CD4-positive, alpha-beta T cell (primary cell): ENCODE data around the gene TBCA. TPM values are rescaled to one million over a fixed set of nuclear protein-coding genes. Genes with fewer than 3 reads are reported as not detected.
"Not testable (repeated sequence)": the region's sequence is repeated elsewhere in the genome, so short reads cannot be mapped to it uniquely, and the experiment has no call there.

Source experiments
- ATAC-seq: fragments of 200-7000 bp; cut with Tn5 transposase; one replicate; pipeline ENCODE4 v1.10.0; 2022; ENCODE audit warnings: mild to moderate bottlenecking; ENCODE audit not compliant: poor library complexity
- CTCF ChIA-PET: fragments of 350-600 bp; sonication (Branson Sonifier 250); formaldehyde crosslinking; loops from one replicate; lab custom pipeline; 2021; ENCODE audit warnings: antibody characterized with exemption, inconsistent platforms; lab: Charles Lee
- POLR2A ChIA-PET: fragments of 350-600 bp; sonication (Branson Sonifier 250); formaldehyde crosslinking; loops from one replicate; lab custom pipeline; 2021; ENCODE audit warnings: antibody characterized with exemption, inconsistent platforms; lab: Charles Lee
- DNase-seq, 14 experiments: peaks; one replicate each; pipeline ENCODE4 v3.0.0-alpha.2; 2013 to 2020; ENCODE audit warnings: mixed read lengths in 2 of 14
- H3K27ac ChIP-seq, 2 donors: one replicate each; pipeline versions ENCODE4 v1.5.1 to v1.7.0; 2013; ENCODE audit warnings: low read length in 2 of 2, low read depth in 1 of 2, mild to moderate bottlenecking in 1 of 2
- H3K27me3 ChIP-seq, 2 experiments: 1 replicate in 1 of 2; 2 replicates in 1 of 2; pipeline versions ENCODE4 v1.6.1 to v1.7.0; 2013; ENCODE audit warnings: low read length in 2 of 2, control low read depth in 1 of 2, mild to moderate bottlenecking in 1 of 2, moderate library complexity in 1 of 2; ENCODE audit not compliant: insufficient read depth in 2 of 2, control insufficient read depth in 1 of 2
- H3K36me3 ChIP-seq: one replicate; pipeline ENCODE4 v1.6.1; 2013; ENCODE audit warnings: low read length, control low read depth; ENCODE audit not compliant: insufficient read depth
- H3K4me1 ChIP-seq: one replicate; pipeline ENCODE4 v1.6.1; 2013; ENCODE audit warnings: low read length, control low read depth; ENCODE audit not compliant: insufficient read depth
- H3K4me3 ChIP-seq: one replicate; pipeline ENCODE4 v1.5.1; 2013; ENCODE audit warnings: mild to moderate bottlenecking, low read length, moderate library complexity
- H3K9me3 ChIP-seq, 2 experiments: 1 replicate in 1 of 2; 2 replicates in 1 of 2; pipeline versions ENCODE4 v1.6.1 to v1.7.0; 2013; ENCODE audit warnings: low read length in 2 of 2, mild to moderate bottlenecking in 2 of 2, control low read depth in 1 of 2, moderate library complexity in 1 of 2; ENCODE audit not compliant: control insufficient read depth in 1 of 2, insufficient read depth in 1 of 2
- H3K27ac Mint-ChIP-seq: one replicate; pipeline ENCODE4 v1.8.0; 2020; ENCODE audit warnings: mixed read lengths
- H3K27me3 Mint-ChIP-seq: one replicate; pipeline ENCODE4 v1.8.0; 2021; ENCODE audit warnings: mixed read lengths
- H3K36me3 Mint-ChIP-seq: one replicate; pipeline ENCODE4 v1.8.0; 2021; ENCODE audit warnings: low read depth, mixed read lengths
- H3K4me1 Mint-ChIP-seq: one replicate; pipeline ENCODE4 v1.8.0; 2021; ENCODE audit warnings: low read depth, mixed read lengths
- H3K4me3 Mint-ChIP-seq: one replicate; pipeline ENCODE4 v1.8.0; 2020; ENCODE audit warnings: mild to moderate bottlenecking, mixed read lengths
- H3K9me3 Mint-ChIP-seq: one replicate; pipeline ENCODE4 v1.8.0; 2020; ENCODE audit warnings: mixed read lengths
- intact Hi-C, 2 experiments: fragments of 100-400 bp; cut with DNase I in 1 of 2; cut with micrococcal nuclease in 1 of 2; formaldehyde crosslinking; loops; one replicate each; pipeline versions ENCODE4 v1.15.1 to v1.9.0; 2023 to 2025; cut with DNase I, micrococcal nuclease
- total RNA-seq, 174 experiments: library from RNA in 2 of 174; stranded (reverse) in 2 of 174; gene quantifications; one replicate each; pipeline ENCODE4 v1.2.3 and lab custom pipeline; 2021 to 2026
- TF ChIP-seq, protein P1 (sequence below): fragments of 200-600 bp; IDR thresholded peaks from one replicate; pipeline ENCODE4 v1.8.0; 2022; ENCODE audit warnings: antibody characterized with exemption, mild to moderate bottlenecking

The TBCA gene
- total RNA-seq, 2 experiments from 2014 or later, result 72.0 to 72.9 TPM

DNA sequence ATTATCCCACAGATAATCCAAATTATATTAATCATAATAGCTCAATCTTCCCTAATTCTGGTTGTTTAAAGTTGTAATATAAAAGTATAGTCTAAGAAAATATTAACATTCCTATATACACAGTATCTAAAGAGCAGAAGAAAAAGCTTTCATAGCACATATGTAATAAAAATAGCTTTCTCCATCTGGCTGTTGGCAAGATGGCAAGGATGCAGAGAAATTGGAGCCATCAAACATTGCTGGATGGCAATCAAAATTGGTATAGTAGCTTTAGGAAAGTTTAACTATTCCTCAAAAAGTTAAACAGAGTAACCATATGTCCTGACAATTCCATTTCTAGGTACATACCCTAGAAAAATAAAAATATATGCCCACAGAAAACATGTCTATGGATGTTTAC, 66.8 kb downstream of the TBCA start:
- Mint-ChIP-seq H3K27me3 (no peaks in the 10 kb centered on the region), H3K27ac (no peak overlapping the region), H3K36me3 (peaks cover 31% of the 10 kb centered on the region), H3K4me1 (no peaks in the 10 kb centered on the region), H3K4me3 (no peak overlapping the region), H3K9me3 (no peaks in the 10 kb centered on the region)
- CTCF ChIA-PET, result no interaction called here
- H3K36me3 ChIP-seq, result peaks cover 35% of the 10 kb centered on the region
- no peak for DNase-seq
- no peak overlapping the region for H3K4me3 ChIP-seq
- POLR2A ChIA-PET, result no interaction called here
- no peak overlapping the region for H3K27ac ChIP-seq
- no peaks in the 10 kb centered on the region for H3K4me1 ChIP-seq
- ATAC-seq, result no peak
- no peaks in the 10 kb centered on the region for H3K9me3 ChIP-seq
- no peaks in the 10 kb centered on the region for H3K27me3 ChIP-seq
- TF ChIP-seq, protein P1, sequence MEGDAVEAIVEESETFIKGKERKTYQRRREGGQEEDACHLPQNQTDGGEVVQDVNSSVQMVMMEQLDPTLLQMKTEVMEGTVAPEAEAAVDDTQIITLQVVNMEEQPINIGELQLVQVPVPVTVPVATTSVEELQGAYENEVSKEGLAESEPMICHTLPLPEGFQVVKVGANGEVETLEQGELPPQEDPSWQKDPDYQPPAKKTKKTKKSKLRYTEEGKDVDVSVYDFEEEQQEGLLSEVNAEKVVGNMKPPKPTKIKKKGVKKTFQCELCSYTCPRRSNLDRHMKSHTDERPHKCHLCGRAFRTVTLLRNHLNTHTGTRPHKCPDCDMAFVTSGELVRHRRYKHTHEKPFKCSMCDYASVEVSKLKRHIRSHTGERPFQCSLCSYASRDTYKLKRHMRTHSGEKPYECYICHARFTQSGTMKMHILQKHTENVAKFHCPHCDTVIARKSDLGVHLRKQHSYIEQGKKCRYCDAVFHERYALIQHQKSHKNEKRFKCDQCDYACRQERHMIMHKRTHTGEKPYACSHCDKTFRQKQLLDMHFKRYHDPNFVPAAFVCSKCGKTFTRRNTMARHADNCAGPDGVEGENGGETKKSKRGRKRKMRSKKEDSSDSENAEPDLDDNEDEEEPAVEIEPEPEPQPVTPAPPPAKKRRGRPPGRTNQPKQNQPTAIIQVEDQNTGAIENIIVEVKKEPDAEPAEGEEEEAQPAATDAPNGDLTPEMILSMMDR, result no peak
- intact Hi-C loops, result no loop called here

DNA sequence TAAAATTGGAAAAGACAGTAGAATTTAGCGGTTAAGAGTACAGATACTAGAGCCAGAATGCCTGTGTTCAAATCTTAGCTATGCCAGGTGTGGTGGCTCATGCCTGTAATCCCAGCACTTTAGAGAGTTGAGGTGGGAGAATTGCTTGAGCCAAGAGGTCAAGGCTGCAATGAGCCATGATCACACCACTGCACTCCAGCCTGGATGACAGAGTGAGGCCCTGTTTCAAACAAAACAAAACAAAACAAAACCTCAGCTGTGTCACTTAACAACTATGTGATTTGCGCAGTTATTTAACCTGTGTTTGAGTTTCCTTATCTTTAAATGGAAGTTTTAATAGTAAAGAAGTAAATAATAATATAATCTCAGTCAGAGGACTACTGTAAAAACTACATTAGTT, 68.3 kb downstream of the TBCA start:
- CTCF ChIA-PET, result no interaction called here
- Histone ChIP-seq H3K36me3 (peaks cover 48% of the 10 kb centered on the region), H3K4me1 (no peaks in the 10 kb centered on the region), H3K4me3 (no peak overlapping the region), H3K27ac (no peak overlapping the region), H3K9me3 (no peaks in the 10 kb centered on the region), H3K27me3 (no peaks in the 10 kb centered on the region)
- TF ChIP-seq, protein P1, result no peak
- DNase-seq (no peak), ATAC-seq (no peak)
- H3K4me3 Mint-ChIP-seq, result no peak overlapping the region
- no peaks in the 10 kb centered on the region for H3K27me3 Mint-ChIP-seq
- H3K9me3 Mint-ChIP-seq, result no peaks in the 10 kb centered on the region
- peaks cover 44% of the 10 kb centered on the region for H3K36me3 Mint-ChIP-seq
- no peak overlapping the region for H3K27ac Mint-ChIP-seq
- POLR2A ChIA-PET, result no interaction called here
- intact Hi-C loops, result no loop called here
- no peaks in the 10 kb centered on the region for H3K4me1 Mint-ChIP-seq

DNA sequence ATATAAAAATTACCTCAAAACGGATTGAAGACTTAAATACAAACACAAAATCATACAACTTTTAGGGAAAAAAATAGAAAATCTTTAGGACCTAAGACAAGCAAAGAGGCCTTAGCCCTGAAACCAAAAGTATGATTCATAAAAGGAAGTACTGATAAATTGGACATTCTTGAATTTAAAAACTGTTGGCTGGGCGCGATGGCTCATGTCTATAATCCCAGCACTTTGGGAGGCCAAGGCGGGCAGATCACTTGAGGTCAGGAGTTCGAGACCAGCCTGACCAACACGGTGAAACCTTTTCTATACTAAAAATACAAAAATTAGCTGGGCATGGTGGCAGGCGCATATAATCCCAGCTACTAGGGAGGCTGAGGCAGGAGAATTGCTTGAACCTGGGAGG, 76.6 kb downstream of the TBCA start:
- H3K4me1 Mint-ChIP-seq, result peaks cover 46% of the 10 kb centered on the region
- H3K9me3 Mint-ChIP-seq, H3K27ac Mint-ChIP-seq, DNase-seq, H3K4me3 Mint-ChIP-seq, H3K27me3 Mint-ChIP-seq, H3K4me3 ChIP-seq, H3K27me3 ChIP-seq, H3K9me3 ChIP-seq, H3K4me1 ChIP-seq, intact Hi-C loops, H3K27ac ChIP-seq, ATAC-seq, POLR2A ChIA-PET: not testable (repeated sequence)
- CTCF ChIA-PET, result interaction anchor here (0.6 kb wide), 1 partner anchor 16 kb away, joined by 3 read pairs; no protein-coding TSS in a partner anchor
- H3K36me3 ChIP-seq, result peaks cover 38% of the 10 kb centered on the region
- H3K36me3 Mint-ChIP-seq, result peaks cover 94% of the 10 kb centered on the region

DNA sequence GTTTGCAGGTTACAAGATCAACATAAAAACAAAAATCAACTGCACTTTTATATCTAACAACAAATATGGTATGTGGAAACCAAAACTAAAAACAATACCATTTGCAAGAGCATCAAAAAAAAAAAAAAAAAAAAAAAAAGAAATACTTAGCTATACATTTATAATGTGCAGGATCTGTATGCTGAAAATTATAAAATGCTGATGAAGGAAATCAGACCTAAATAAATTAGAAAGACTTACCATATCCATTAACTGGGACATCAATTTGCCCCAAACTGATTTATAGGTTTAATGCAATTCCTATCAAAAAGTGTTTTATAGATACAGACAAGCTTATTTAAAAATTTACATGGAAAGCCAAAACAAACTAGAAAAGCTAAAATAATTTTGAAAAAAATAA, 77.2 kb downstream of the TBCA start:
- no peak for ATAC-seq
- DNase-seq, result no peak
- no peak overlapping the region for H3K27ac Mint-ChIP-seq
- H3K4me3 Mint-ChIP-seq, result no peak overlapping the region
- peaks cover 52% of the 10 kb centered on the region for H3K4me1 Mint-ChIP-seq
- H3K36me3 Mint-ChIP-seq, result peaks cover 94% of the 10 kb centered on the region
- Histone ChIP-seq H3K9me3 (no peaks in the 10 kb centered on the region), H3K4me3 (no peak overlapping the region), H3K36me3 (peaks cover 31% of the 10 kb centered on the region), H3K27me3 (no peaks in the 10 kb centered on the region), H3K4me1 (no peaks in the 10 kb centered on the region), H3K27ac (no peak overlapping the region)
- H3K27me3 Mint-ChIP-seq, result no peaks in the 10 kb centered on the region
- intact Hi-C loops, result no loop called here
- H3K9me3 Mint-ChIP-seq, result no peaks in the 10 kb centered on the region
- ChIA-PET POLR2A (no interaction called here), CTCF (interaction anchor here (1.8 kb wide), 1 partner anchor 9 kb away, joined by 5 read pairs; no protein-coding TSS in a partner anchor)
- TF ChIP-seq, protein P1, result no peak
